ENCODE measurements around the gene INTS1. TPM values are rescaled to one million over a fixed set of nuclear protein-coding genes. Genes with fewer than 3 reads are reported as not detected.

The INTS1 gene
- total and polyA plus RNA-seq, 10 of the 15 experiments (the other 5 are each of a cell fraction or from before 2014, with no cell fraction given) = 0.52 to 89.0 (median 15.1) TPM

GRCh38 chr7:1449501-1449900 lies 54.7 kb downstream of the INTS1 start:
- intact Hi-C loops (cut with micrococcal nuclease; ENCODE audit: unreplicated experiment) = no loop called here
- H3K27me3 ChIP-seq (replicated peaks in 1 of 2; ENCODE audit: control insufficient read depth in 2 of 2, insufficient read depth in 2 of 2, low read length in 1 of 2) = no peaks in the 10 kb centered on the region
- 43% methylated on average over 13 of the region's 13 CpGs for WGBS (ENCODE audit: insufficient coverage, insufficient replicate concordance, low lambda C conversion rate, missing lambda C conversion rate)
- in situ Hi-C loops (cut with MboI) = no loop called here
- DNase-seq (ENCODE audit: low read depth, low spot score) = no peak
- ChIA-PET POLR2A (no interaction called here), CTCF (no interaction called here), SMC1A (ENCODE audit: uncharacterized antibody, unreplicated experiment) (no interaction called here), RAD21 (ENCODE audit: unreplicated experiment) (no interaction called here)
- H3K36me3 ChIP-seq (ENCODE audit: control insufficient read depth in 2 of 2, insufficient read depth in 2 of 2, low read length in 1 of 2) = no peaks in the 10 kb centered on the region
- FAIRE-seq = no peak
- H3K4me1 ChIP-seq (ENCODE audit: control insufficient read depth, insufficient read depth, low read length) = no peaks in the 10 kb centered on the region
- no peak overlapping the region for H3K27ac ChIP-seq (ENCODE audit: control insufficient read depth, insufficient read depth)
- H3K9ac ChIP-seq (ENCODE audit: control insufficient read depth, insufficient read depth, low read length) = no peak overlapping the region
- BruUV-seq (replicated peaks) = no TSS peak
- H4K20me1 ChIP-seq (ENCODE audit: control insufficient read depth, insufficient read depth) = no peaks in the 10 kb centered on the region
- no peak for ATAC-seq
- H3K9me3 ChIP-seq (replicated peaks; ENCODE audit: control insufficient read depth, insufficient read depth, low read length) = no peaks in the 10 kb centered on the region
- H3K79me2 ChIP-seq (ENCODE audit: control insufficient read depth, insufficient read depth, low read length) = no peaks in the 10 kb centered on the region
- H3K4me2 ChIP-seq (ENCODE audit: control insufficient read depth, insufficient read depth) = no peak overlapping the region
- TF ChIP-seq KAT2A (conservative IDR thresholded peaks at IDR 0.05; ENCODE audit: control insufficient read depth, low read depth, low read length) (no peak), SMC3 (IDR thresholded peaks at IDR 0.05; ENCODE audit: borderline replicate concordance, low read length) (no peak), TCF3 (IDR thresholded peaks at IDR 0.05; ENCODE audit: borderline replicate concordance, insufficient read depth, low read depth, low read length) (no peak), HSF1 (IDR thresholded peaks at IDR 0.05; ENCODE audit: low read depth, low read length) (no peak), NR2F1 (conservative IDR thresholded peaks at IDR 0.05) (no peak), NFYA (IDR thresholded peaks at IDR 0.05; ENCODE audit: borderline replicate concordance, low read depth, low read length) (no peak), ATF3 (IDR thresholded peaks at IDR 0.05; ENCODE audit: borderline replicate concordance, extremely low read depth, low read depth, low read length) (no peak), EGR1 (IDR thresholded peaks at IDR 0.05; ENCODE audit: borderline replicate concordance in 1 of 2, low read depth in 2 of 2, low read length in 2 of 2) (no peak), NFYB (IDR thresholded peaks at IDR 0.05; ENCODE audit: insufficient read depth, low read depth, low read length) (no peak), SMAD5 (IDR thresholded peaks at IDR 0.05; ENCODE audit: low read depth) (no peak), PKNOX1 (IDR thresholded peaks at IDR 0.05) (no peak), ZNF274 (IDR thresholded peaks at IDR 0.05; ENCODE audit: insufficient read depth, insufficient read length) (no peak), RELA (IDR thresholded peaks at IDR 0.05; ENCODE audit: borderline replicate concordance, partially characterized antibody) (no peak), PAX8 (IDR thresholded peaks at IDR 0.05) (no peak), MTA2 (IDR thresholded peaks at IDR 0.05; ENCODE audit: low read depth) (no peak)
- no peak overlapping the region for H3K4me3 ChIP-seq
- no peak overlapping the region for H2AFZ ChIP-seq (ENCODE audit: control insufficient read depth, low read depth, low read length)

All from GM12878 (cell line).